ENCODE measurements around the gene SGCA. TPM values are rescaled to one million over a fixed set of nuclear protein-coding genes. Genes with fewer than 3 reads are reported as not detected.

SGCA gene
- total RNA-seq, 1 donor from 2014 or later: 12.0 TPM

GRCh38 chr17:50149091-50149416 lies 16.8 kb upstream of the SGCA start:
- peaks cover 41% of the 10 kb centered on the region for H3K4me1 Mint-ChIP-seq (ENCODE audit: unreplicated experiment)
- TF ChIP-seq CTCF (IDR thresholded peaks at IDR 0.05): no peak
- peak overlapping the region; percentile 66 for H3K27ac Mint-ChIP-seq (ENCODE audit: unreplicated experiment)
- no peaks in the 10 kb centered on the region for H3K9me3 Mint-ChIP-seq (ENCODE audit: unreplicated experiment)
- H3K36me3 Mint-ChIP-seq (ENCODE audit: unreplicated experiment): peaks cover 17% of the 10 kb centered on the region
- H3K4me3 Mint-ChIP-seq (ENCODE audit: unreplicated experiment): peak overlapping the region; percentile 86
- H3K27me3 Mint-ChIP-seq (ENCODE audit: unreplicated experiment): no peaks in the 10 kb centered on the region
- no peak for DNase-seq (ENCODE audit: extremely low spot score, unreplicated experiment)

GRCh38 chr17:50149417-50150353 lies 16.1 kb upstream of the SGCA start:
- H3K4me1 Mint-ChIP-seq (ENCODE audit: unreplicated experiment): peaks cover 37% of the 10 kb centered on the region
- peaks cover 11% of the 10 kb centered on the region for H3K36me3 Mint-ChIP-seq (ENCODE audit: unreplicated experiment)
- no peak for TF ChIP-seq CTCF (IDR thresholded peaks at IDR 0.05)
- peak overlapping the region; percentile 86 for H3K4me3 Mint-ChIP-seq (ENCODE audit: unreplicated experiment)
- H3K27ac Mint-ChIP-seq (ENCODE audit: unreplicated experiment): peak overlapping the region; percentile 66
- no peaks in the 10 kb centered on the region for H3K27me3 Mint-ChIP-seq (ENCODE audit: unreplicated experiment)
- no peaks in the 10 kb centered on the region for H3K9me3 Mint-ChIP-seq (ENCODE audit: unreplicated experiment)
- DNase-seq (ENCODE audit: extremely low spot score, unreplicated experiment): no peak

GRCh38 chr17:50150354-50151040 lies 15.3 kb upstream of the SGCA start, which contains the start of gene PPP1R9B:
TSS of gene PPP1R9B (minus strand) at chr17:50150677. CDS start at chr17:50150513, 164 bp downstream.
- no peaks in the 10 kb centered on the region for H3K27me3 Mint-ChIP-seq (ENCODE audit: unreplicated experiment)
- no peak for DNase-seq (ENCODE audit: extremely low spot score, unreplicated experiment)
- H3K27ac Mint-ChIP-seq (ENCODE audit: unreplicated experiment): peak within 1 kb of the TSS; percentile 95
- H3K36me3 Mint-ChIP-seq (ENCODE audit: unreplicated experiment): peaks cover 8% of the 10 kb centered on the region
- TF ChIP-seq CTCF (IDR thresholded peaks at IDR 0.05): no peak
- H3K4me3 Mint-ChIP-seq (ENCODE audit: unreplicated experiment): peak within 1 kb of the TSS; percentile 90
- H3K9me3 Mint-ChIP-seq (ENCODE audit: unreplicated experiment): no peaks in the 10 kb centered on the region
- peaks cover 38% of the 10 kb centered on the region for H3K4me1 Mint-ChIP-seq (ENCODE audit: unreplicated experiment)

- peak; percentile 95 for DNase-seq (ENCODE audit: extremely low spot score, unreplicated experiment)
- H3K27me3 Mint-ChIP-seq (ENCODE audit: unreplicated experiment): no peaks in the 10 kb centered on the region
- H3K4me1 Mint-ChIP-seq (ENCODE audit: unreplicated experiment): peaks cover 30% of the 10 kb centered on the region
- TF ChIP-seq CTCF (IDR thresholded peaks at IDR 0.05): peak; percentile 64
- no peaks in the 10 kb centered on the region for H3K9me3 Mint-ChIP-seq (ENCODE audit: unreplicated experiment)
- peak overlapping the region; percentile 90 for H3K4me3 Mint-ChIP-seq (ENCODE audit: unreplicated experiment)
- peaks cover 8% of the 10 kb centered on the region for H3K36me3 Mint-ChIP-seq (ENCODE audit: unreplicated experiment)
- H3K27ac Mint-ChIP-seq (ENCODE audit: unreplicated experiment): peak overlapping the region; percentile 95
Observed at GRCh38 chr17:50151041-50151936, 14.5 kb upstream of the SGCA start.
